Measurements from ENCODE around the gene CT55.
A peak's percentile ranks its signal among the peaks of the same experiment; 100 is the strongest.

DNA sequence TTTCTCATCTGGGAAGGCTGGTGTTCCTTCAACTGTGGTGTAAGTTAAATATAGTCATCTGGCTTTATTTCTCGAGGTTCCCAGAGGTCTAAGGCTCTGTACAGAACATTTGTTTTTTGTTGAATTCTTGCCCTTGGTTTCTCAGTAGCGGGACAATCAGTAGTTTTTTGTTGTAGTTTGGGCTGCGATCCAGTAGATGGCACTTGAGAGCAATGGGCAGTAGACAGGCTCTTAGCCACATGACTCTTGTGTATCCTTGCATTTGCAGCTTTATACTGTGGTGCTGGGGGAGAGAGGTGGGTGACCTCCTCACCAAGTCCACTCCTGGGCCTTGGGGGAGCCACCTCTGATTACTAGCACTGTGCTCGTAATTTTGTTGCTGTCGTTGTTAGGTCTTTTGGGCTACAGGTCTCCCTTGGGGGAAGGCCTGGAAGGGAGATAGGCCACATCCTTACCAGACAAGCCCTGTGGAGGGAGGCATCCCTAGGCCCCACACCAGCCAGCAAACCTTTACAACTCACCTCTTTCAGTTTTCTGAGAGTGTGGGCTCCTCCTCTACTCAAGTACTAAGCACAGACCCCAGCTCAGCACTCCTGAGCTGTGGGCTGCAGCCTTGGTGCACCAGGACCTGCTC, 59.0 kb downstream of the CT55 start:
- TF ChIP-seq, protein P1, sequence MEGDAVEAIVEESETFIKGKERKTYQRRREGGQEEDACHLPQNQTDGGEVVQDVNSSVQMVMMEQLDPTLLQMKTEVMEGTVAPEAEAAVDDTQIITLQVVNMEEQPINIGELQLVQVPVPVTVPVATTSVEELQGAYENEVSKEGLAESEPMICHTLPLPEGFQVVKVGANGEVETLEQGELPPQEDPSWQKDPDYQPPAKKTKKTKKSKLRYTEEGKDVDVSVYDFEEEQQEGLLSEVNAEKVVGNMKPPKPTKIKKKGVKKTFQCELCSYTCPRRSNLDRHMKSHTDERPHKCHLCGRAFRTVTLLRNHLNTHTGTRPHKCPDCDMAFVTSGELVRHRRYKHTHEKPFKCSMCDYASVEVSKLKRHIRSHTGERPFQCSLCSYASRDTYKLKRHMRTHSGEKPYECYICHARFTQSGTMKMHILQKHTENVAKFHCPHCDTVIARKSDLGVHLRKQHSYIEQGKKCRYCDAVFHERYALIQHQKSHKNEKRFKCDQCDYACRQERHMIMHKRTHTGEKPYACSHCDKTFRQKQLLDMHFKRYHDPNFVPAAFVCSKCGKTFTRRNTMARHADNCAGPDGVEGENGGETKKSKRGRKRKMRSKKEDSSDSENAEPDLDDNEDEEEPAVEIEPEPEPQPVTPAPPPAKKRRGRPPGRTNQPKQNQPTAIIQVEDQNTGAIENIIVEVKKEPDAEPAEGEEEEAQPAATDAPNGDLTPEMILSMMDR (conservative IDR thresholded peaks at IDR 0.05 in 1 of 2, IDR thresholded peaks at IDR 0.05 in 1 of 2; ENCODE audit: extremely low read depth in 1 of 2, insufficient read depth in 1 of 2, low read depth in 1 of 2, low read length in 2 of 2): peak; percentile 73 to 81
- TF ChIP-seq EZH2 (IDR thresholded peaks at IDR 0.05; ENCODE audit: borderline replicate concordance, low read length): no peak

Measured in mammary epithelial cell (primary cell).